ENCODE data around the gene PLAC9.

GRCh38 chr10:80144696-80145131 is 12.2 kb downstream of the PLAC9 start:
- no peak for TF ChIP-seq CTCF (conservative IDR thresholded peaks at IDR 0.05 in 1 of 2, IDR thresholded peaks at IDR 0.05 in 1 of 2; ENCODE audit: low read depth in 1 of 2, low read length in 2 of 2)
- TF ChIP-seq EZH2 (IDR thresholded peaks at IDR 0.05; ENCODE audit: low read length, missing control alignments), result no peak
